ENCODE results near the gene SIRT2.

SIRT2 gene

DNA sequence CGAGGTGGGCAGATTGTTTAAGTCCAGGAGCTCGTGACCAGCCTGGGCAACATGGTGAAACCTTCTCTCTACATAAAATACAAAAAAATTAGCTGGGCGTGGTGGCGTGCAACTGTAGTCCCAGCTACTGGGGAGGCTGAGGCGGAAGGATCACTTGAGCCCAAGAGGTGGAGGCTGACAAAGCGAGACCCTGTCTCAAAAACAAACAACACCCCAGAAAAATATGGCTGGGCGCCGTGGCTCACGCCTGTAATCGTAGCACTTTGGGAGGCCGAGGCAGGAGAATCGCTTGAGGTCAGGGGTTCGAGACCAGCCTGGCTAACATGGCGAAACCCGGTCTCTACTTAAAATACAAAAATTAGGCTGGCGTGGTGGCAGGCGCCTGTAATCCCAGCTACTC lies 46.2 kb downstream of the SIRT2 start:
- no peak for TF ChIP-seq PKNOX1 (IDR thresholded peaks at IDR 0.05)
- TF ChIP-seq L3MBTL2 (conservative IDR thresholded peaks at IDR 0.05): no peak
- TF ChIP-seq ELF4 (IDR thresholded peaks at IDR 0.05): no peak
- TF ChIP-seq ARNT (IDR thresholded peaks at IDR 0.05): no peak
- no peak for TF ChIP-seq LEF1 (IDR thresholded peaks at IDR 0.05; ENCODE audit: borderline replicate concordance)
- no peak for TF ChIP-seq TARDBP (IDR thresholded peaks at IDR 0.05)
- TF ChIP-seq SP1 (IDR thresholded peaks at IDR 0.05): no peak
- no peak for TF ChIP-seq CTBP1 (IDR thresholded peaks at IDR 0.05; ENCODE audit: borderline replicate concordance)
- TF ChIP-seq NFRKB (IDR thresholded peaks at IDR 0.05): no peak
- no peak for TF ChIP-seq SUZ12 (IDR thresholded peaks at IDR 0.05)
- no peak for TF ChIP-seq BHLHE40 (IDR thresholded peaks at IDR 0.05; ENCODE audit: borderline replicate concordance)
- ChIA-PET POLR2A (interaction anchor here (1.0 to 2.3 kb wide), 5 partner anchors 10 to 77 kb away, joined by 3 to 14 read pairs (median 4); partner anchors contain the start of genes MRPS12, NFKBIB, SARS2 and SIRT2), CTCF (no interaction called here)
- DNase-seq (ENCODE audit: extremely low spot score): no peak

DNA sequence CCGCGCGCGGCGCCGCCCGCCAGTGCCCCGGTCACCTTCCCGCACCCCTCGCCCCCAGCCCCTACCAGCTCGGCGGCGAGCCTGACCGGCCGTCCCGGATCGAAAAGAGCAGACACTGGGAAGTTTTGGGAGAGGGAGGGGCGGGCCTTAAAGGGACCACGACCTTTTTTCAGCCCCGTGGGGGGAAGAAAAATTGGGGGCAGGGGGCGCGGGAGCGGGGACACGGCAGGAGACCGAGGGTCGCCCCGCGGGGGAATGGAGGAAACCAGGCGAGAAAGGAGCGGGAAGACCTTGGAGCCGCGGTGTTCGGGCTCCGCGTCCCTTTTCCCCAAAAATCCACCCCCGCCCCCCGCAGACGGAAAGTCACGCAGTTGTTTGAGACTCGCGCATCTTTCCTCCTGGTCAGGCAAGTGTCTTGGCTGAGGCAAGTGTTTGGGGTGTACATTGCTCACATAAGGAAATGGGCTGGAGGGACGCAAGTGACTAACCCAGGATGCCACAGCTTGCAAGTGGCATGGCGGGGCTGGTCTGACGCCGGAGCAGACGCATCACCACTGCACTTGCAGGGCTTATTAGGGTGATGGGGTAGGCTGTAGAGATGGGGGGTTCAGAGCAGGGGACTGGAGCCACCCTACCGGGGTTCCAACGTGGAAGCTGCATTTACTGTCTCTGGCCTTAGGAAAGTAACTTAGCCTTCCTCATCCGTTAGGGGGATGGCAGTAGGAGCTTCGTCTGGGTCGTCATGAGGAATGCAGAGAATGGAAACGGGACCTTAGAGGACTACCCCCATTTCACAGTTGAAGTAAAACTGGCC lies 47.0 kb downstream of the SIRT2 start:
- POLR2A ChIA-PET: interaction anchor here (1.0 to 2.3 kb wide), 8 partner anchors 11 to 83 kb away, joined by 3 to 14 read pairs (median 6); partner anchors contain the start of genes MRPS12, NFKBIB, RINL and SARS2
- DNase-seq (ENCODE audit: extremely low spot score): peak; percentile 40
- CTCF ChIA-PET: no interaction called here
- TF ChIP-seq L3MBTL2 (conservative IDR thresholded peaks at IDR 0.05) (peak; percentile 44), SUZ12 (IDR thresholded peaks at IDR 0.05) (no peak)

- DNase-seq (ENCODE audit: extremely low spot score): peak; percentile 82
- TF ChIP-seq L3MBTL2 (conservative IDR thresholded peaks at IDR 0.05): peak; percentile 90
- no peak for TF ChIP-seq LEF1 (IDR thresholded peaks at IDR 0.05; ENCODE audit: borderline replicate concordance)
- POLR2A ChIA-PET: interaction anchor here (0.6 to 2.3 kb wide), 9 partner anchors 11 to 1438 kb away, joined by 3 to 14 read pairs (median 5); partner anchors contain the start of genes NFKBIB and RINL
- CTCF ChIA-PET: no interaction called here
These were observed 47.7 kb downstream of the SIRT2 start for GRCh38 chr19:38851622-38852230.

GRCh38 chr19:38850976-38851621 lies 48.3 kb downstream of the SIRT2 start:
- ChIA-PET POLR2A (interaction anchor here (0.6 to 1.9 kb wide), 8 partner anchors 13 to 1439 kb away, joined by 3 to 9 read pairs (median 4); partner anchors contain the start of genes NFKBIB and RINL), CTCF (no interaction called here)
- no peak for TF ChIP-seq FOXM1 (IDR thresholded peaks at IDR 0.05; ENCODE audit: borderline replicate concordance)
- no peak for TF ChIP-seq ZNF384 (IDR thresholded peaks at IDR 0.05)
- no peak for TF ChIP-seq PKNOX1 (IDR thresholded peaks at IDR 0.05)
- TF ChIP-seq TARDBP (IDR thresholded peaks at IDR 0.05): no peak
- no peak for TF ChIP-seq CTBP1 (IDR thresholded peaks at IDR 0.05; ENCODE audit: borderline replicate concordance)
- TF ChIP-seq L3MBTL2 (conservative IDR thresholded peaks at IDR 0.05): no peak
- TF ChIP-seq NFRKB (IDR thresholded peaks at IDR 0.05): no peak
- no peak for TF ChIP-seq BHLHE40 (IDR thresholded peaks at IDR 0.05; ENCODE audit: borderline replicate concordance)
- no peak for TF ChIP-seq ELF4 (IDR thresholded peaks at IDR 0.05)
- DNase-seq (ENCODE audit: extremely low spot score): no peak

GRCh38 chr19:38850436-38850975 lies 48.9 kb downstream of the SIRT2 start:
- DNase-seq (ENCODE audit: extremely low spot score): peak; percentile 92
- ChIA-PET CTCF (no interaction called here), POLR2A (interaction anchor here (1.1 to 1.9 kb wide), 4 partner anchors 12 to 50 kb away, joined by 4 to 9 read pairs (median 8); partner anchors contain the start of genes NFKBIB and RINL)
- TF ChIP-seq TARDBP (IDR thresholded peaks at IDR 0.05): no peak
- no peak for TF ChIP-seq LEF1 (IDR thresholded peaks at IDR 0.05; ENCODE audit: borderline replicate concordance)
- TF ChIP-seq BHLHE40 (IDR thresholded peaks at IDR 0.05; ENCODE audit: borderline replicate concordance): no peak
- TF ChIP-seq FOXM1 (IDR thresholded peaks at IDR 0.05; ENCODE audit: borderline replicate concordance): no peak
- no peak for TF ChIP-seq HDGF (IDR thresholded peaks at IDR 0.05; ENCODE audit: borderline replicate concordance)
- no peak for TF ChIP-seq SP1 (IDR thresholded peaks at IDR 0.05)
- TF ChIP-seq FOXK2 (IDR thresholded peaks at IDR 0.05): no peak
- no peak for TF ChIP-seq CTBP1 (IDR thresholded peaks at IDR 0.05; ENCODE audit: borderline replicate concordance)
- no peak for TF ChIP-seq FOXA1 (IDR thresholded peaks at IDR 0.05)
- TF ChIP-seq SUZ12 (IDR thresholded peaks at IDR 0.05): no peak
- TF ChIP-seq L3MBTL2 (conservative IDR thresholded peaks at IDR 0.05): no peak

DNA sequence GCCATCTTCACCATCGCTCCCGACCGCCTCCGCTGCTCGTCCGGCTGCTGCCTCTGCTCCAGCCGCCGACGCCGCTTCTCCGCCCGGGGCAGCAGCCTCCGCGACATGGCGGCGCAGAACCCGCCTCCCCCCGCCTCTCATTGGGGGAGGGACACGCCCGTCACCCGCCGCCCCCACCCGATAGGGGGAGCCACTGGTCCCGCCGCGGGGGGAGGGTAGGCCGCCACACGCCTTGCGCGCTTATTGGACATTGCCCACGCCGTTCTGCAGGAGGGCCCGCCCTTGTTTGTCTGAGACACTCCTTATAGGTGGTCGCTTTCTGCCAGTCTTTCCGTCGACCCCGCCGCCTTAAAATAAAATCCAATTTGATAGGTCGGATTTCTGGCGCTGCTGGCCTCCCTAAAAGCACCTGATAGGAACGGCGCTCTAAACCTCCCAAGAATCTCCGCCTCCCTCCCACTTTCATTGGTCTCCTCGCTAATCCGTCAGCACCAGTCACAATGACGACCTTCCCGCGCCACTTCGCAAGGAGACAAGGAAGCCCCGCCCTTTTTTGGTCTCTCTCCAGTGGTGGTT lies 49.5 kb downstream of the SIRT2 start, which contains the start of gene HNRNPL:
HNRNPL (minus strand) TSS at position 127 of the 576 bp plus-strand sequence; CDS start at position 107, 20 bp downstream.
- peak; percentile 90 for DNase-seq (ENCODE audit: extremely low spot score)
- ChIA-PET POLR2A (interaction anchor here (1.0 to 1.8 kb wide), 8 partner anchors 11 to 80 kb away, joined by 3 to 23 read pairs (median 6); partner anchors contain the start of genes ECH1, NFKBIB and SIRT2), CTCF (interaction anchor here (1.1 kb wide), 1 partner anchor 37 kb away, joined by 3 read pairs; no protein-coding TSS in a partner anchor)
- TF ChIP-seq FOXM1 (IDR thresholded peaks at IDR 0.05; ENCODE audit: borderline replicate concordance) (peak; percentile 82), LEF1 (IDR thresholded peaks at IDR 0.05; ENCODE audit: borderline replicate concordance) (no peak; the same call in 1 of the 2 replicates), PKNOX1 (IDR thresholded peaks at IDR 0.05) (peak; percentile 100), SP1 (IDR thresholded peaks at IDR 0.05) (peak; percentile 72)

Data from HEK293T (cell line).